ENCODE results near the gene DYNLL1. TPM values are rescaled to one million over a fixed set of nuclear protein-coding genes. Genes with fewer than 3 reads are reported as not detected.

Gene DYNLL1
- total and polyA plus RNA-seq, 2 of the 13 experiments (the other 11 are each of a cell fraction or from before 2014, with no cell fraction given): 271 to 294 TPM

DNA sequence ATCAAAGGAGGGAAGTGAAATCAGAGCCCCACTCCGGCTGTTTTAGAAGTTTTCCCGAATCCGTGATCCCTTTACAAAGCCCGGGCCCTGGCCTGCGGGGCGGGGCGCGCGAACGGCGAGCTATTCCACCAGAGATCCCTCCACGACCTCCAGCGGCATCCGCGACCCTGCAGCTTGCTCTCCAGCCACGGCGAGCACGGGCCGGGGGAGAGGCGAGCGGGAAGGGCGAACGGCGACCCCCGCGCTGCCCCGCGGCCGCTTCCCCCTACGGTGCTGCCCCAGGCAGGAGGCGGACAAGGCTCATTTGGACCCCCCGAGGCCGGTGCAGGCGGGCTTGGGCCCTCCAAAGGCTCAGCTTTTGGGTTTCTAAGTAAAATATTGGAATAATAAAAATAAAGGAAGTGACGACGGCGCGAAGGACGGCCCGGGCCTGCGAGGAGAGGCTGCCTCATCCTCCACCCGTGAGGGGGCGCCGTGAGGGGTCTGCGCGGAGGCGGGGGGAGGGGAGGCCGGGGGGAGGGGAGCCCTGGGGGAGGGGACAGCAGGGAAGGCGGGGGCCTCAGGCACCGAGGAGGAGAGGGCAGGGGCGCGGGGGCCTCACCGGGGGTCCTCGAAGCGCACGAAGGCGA, 27.0 kb upstream of the DYNLL1 start (continued):
- TF ChIP-seq, protein P1, sequence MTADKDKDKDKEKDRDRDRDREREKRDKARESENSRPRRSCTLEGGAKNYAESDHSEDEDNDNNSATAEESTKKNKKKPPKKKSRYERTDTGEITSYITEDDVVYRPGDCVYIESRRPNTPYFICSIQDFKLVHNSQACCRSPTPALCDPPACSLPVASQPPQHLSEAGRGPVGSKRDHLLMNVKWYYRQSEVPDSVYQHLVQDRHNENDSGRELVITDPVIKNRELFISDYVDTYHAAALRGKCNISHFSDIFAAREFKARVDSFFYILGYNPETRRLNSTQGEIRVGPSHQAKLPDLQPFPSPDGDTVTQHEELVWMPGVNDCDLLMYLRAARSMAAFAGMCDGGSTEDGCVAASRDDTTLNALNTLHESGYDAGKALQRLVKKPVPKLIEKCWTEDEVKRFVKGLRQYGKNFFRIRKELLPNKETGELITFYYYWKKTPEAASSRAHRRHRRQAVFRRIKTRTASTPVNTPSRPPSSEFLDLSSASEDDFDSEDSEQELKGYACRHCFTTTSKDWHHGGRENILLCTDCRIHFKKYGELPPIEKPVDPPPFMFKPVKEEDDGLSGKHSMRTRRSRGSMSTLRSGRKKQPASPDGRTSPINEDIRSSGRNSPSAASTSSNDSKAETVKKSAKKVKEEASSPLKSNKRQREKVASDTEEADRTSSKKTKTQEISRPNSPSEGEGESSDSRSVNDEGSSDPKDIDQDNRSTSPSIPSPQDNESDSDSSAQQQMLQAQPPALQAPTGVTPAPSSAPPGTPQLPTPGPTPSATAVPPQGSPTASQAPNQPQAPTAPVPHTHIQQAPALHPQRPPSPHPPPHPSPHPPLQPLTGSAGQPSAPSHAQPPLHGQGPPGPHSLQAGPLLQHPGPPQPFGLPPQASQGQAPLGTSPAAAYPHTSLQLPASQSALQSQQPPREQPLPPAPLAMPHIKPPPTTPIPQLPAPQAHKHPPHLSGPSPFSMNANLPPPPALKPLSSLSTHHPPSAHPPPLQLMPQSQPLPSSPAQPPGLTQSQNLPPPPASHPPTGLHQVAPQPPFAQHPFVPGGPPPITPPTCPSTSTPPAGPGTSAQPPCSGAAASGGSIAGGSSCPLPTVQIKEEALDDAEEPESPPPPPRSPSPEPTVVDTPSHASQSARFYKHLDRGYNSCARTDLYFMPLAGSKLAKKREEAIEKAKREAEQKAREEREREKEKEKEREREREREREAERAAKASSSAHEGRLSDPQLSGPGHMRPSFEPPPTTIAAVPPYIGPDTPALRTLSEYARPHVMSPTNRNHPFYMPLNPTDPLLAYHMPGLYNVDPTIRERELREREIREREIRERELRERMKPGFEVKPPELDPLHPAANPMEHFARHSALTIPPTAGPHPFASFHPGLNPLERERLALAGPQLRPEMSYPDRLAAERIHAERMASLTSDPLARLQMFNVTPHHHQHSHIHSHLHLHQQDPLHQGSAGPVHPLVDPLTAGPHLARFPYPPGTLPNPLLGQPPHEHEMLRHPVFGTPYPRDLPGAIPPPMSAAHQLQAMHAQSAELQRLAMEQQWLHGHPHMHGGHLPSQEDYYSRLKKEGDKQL (CRISPR knock-in tag; IDR thresholded peaks at IDR 0.05; ENCODE audit: low read depth): no peak
- TF ChIP-seq TBP (CRISPR knock-in tag; IDR thresholded peaks at IDR 0.05): no peak
- TF ChIP-seq, protein P2, sequence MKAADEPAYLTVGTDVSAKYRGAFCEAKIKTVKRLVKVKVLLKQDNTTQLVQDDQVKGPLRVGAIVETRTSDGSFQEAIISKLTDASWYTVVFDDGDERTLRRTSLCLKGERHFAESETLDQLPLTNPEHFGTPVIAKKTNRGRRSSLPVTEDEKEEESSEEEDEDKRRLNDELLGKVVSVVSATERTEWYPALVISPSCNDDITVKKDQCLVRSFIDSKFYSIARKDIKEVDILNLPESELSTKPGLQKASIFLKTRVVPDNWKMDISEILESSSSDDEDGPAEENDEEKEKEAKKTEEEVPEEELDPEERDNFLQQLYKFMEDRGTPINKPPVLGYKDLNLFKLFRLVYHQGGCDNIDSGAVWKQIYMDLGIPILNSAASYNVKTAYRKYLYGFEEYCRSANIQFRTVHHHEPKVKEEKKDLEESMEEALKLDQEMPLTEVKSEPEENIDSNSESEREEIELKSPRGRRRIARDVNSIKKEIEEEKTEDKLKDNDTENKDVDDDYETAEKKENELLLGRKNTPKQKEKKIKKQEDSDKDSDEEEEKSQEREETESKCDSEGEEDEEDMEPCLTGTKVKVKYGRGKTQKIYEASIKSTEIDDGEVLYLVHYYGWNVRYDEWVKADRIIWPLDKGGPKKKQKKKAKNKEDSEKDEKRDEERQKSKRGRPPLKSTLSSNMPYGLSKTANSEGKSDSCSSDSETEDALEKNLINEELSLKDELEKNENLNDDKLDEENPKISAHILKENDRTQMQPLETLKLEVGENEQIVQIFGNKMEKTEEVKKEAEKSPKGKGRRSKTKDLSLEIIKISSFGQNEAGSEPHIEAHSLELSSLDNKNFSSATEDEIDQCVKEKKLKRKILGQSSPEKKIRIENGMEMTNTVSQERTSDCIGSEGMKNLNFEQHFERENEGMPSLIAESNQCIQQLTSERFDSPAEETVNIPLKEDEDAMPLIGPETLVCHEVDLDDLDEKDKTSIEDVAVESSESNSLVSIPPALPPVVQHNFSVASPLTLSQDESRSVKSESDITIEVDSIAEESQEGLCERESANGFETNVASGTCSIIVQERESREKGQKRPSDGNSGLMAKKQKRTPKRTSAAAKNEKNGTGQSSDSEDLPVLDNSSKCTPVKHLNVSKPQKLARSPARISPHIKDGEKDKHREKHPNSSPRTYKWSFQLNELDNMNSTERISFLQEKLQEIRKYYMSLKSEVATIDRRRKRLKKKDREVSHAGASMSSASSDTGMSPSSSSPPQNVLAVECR (CRISPR knock-in tag; IDR thresholded peaks at IDR 0.05; ENCODE audit: borderline replicate concordance): 0 out of 2 replicates have a peak, but pooled peaks have one; percentile 15
- TF ChIP-seq GZF1 (CRISPR knock-in tag; IDR thresholded peaks at IDR 0.05): no peak
- TF ChIP-seq, protein P3, sequence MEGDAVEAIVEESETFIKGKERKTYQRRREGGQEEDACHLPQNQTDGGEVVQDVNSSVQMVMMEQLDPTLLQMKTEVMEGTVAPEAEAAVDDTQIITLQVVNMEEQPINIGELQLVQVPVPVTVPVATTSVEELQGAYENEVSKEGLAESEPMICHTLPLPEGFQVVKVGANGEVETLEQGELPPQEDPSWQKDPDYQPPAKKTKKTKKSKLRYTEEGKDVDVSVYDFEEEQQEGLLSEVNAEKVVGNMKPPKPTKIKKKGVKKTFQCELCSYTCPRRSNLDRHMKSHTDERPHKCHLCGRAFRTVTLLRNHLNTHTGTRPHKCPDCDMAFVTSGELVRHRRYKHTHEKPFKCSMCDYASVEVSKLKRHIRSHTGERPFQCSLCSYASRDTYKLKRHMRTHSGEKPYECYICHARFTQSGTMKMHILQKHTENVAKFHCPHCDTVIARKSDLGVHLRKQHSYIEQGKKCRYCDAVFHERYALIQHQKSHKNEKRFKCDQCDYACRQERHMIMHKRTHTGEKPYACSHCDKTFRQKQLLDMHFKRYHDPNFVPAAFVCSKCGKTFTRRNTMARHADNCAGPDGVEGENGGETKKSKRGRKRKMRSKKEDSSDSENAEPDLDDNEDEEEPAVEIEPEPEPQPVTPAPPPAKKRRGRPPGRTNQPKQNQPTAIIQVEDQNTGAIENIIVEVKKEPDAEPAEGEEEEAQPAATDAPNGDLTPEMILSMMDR (CRISPR knock-in tag; IDR thresholded peaks at IDR 0.05): peak; percentile 40; the same call in 1 of the 2 replicates
- TF ChIP-seq ZNF547 (CRISPR knock-in tag; IDR thresholded peaks at IDR 0.05): no peak
- no peak for TF ChIP-seq NCOA1 (CRISPR knock-in tag; IDR thresholded peaks at IDR 0.05)
- TF ChIP-seq TP53 (CRISPR knock-in tag; conservative IDR thresholded peaks at IDR 0.05): no peak
- no peak for TF ChIP-seq GLI4 (CRISPR knock-in tag; IDR thresholded peaks at IDR 0.05; ENCODE audit: borderline replicate concordance)
- TF ChIP-seq, protein P4, sequence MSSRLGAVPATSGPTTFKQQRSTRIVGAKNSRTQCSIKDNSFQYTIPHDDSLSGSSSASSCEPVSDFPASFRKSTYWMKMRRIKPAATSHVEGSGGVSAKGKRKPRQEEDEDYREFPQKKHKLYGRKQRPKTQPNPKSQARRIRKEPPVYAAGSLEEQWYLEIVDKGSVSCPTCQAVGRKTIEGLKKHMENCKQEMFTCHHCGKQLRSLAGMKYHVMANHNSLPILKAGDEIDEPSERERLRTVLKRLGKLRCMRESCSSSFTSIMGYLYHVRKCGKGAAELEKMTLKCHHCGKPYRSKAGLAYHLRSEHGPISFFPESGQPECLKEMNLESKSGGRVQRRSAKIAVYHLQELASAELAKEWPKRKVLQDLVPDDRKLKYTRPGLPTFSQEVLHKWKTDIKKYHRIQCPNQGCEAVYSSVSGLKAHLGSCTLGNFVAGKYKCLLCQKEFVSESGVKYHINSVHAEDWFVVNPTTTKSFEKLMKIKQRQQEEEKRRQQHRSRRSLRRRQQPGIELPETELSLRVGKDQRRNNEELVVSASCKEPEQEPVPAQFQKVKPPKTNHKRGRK (CRISPR knock-in tag; IDR thresholded peaks at IDR 0.05): no peak
- TF ChIP-seq, protein P5, sequence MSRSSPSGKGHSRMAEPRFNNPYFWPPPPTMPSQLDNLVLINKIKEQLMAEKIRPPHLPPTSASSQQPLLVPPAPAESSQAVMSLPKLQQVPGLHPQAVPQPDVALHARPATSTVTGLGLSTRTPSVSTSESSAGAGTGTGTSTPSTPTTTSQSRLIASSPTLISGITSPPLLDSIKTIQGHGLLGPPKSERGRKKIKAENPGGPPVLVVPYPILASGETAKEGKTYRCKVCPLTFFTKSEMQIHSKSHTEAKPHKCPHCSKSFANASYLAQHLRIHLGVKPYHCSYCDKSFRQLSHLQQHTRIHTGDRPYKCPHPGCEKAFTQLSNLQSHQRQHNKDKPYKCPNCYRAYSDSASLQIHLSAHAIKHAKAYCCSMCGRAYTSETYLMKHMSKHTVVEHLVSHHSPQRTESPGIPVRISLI (CRISPR knock-in tag; IDR thresholded peaks at IDR 0.05; ENCODE audit: borderline replicate concordance): no peak
- peak; percentile 55 for TF ChIP-seq AGO1 (IDR thresholded peaks at IDR 0.05; ENCODE audit: low read depth, low read length, poor library complexity, severe bottlenecking)
- TF ChIP-seq, protein P6, sequence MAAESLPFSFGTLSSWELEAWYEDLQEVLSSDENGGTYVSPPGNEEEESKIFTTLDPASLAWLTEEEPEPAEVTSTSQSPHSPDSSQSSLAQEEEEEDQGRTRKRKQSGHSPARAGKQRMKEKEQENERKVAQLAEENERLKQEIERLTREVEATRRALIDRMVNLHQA (CRISPR knock-in tag; IDR thresholded peaks at IDR 0.05): no peak
